Muscle of leg (tissue), 11 donors: ENCODE data around the gene CABLES2. TPM values are rescaled to one million over a fixed set of nuclear protein-coding genes. Genes with fewer than 3 reads are reported as not detected.
A peak's percentile ranks its signal among the peaks of the same experiment; 100 is the strongest.

Experiments used
- DNase-seq: peaks from one replicate; pipeline ENCODE4 v3.0.0; 2013
- H3K27ac ChIP-seq: one replicate; pipeline ENCODE4 v1.5.1; 2013; ENCODE audit warnings: mild to moderate bottlenecking, low read length, control low read depth
- H3K27me3 ChIP-seq: one replicate; pipeline ENCODE4 v1.6.1; 2013; ENCODE audit warnings: low read length; ENCODE audit not compliant: control insufficient read depth, insufficient read depth
- H3K36me3 ChIP-seq: one replicate; pipeline ENCODE4 v1.6.1; 2013; ENCODE audit warnings: low read length; ENCODE audit not compliant: control insufficient read depth, insufficient read depth
- H3K4me1 ChIP-seq: one replicate; pipeline ENCODE4 v1.6.1; 2013; ENCODE audit warnings: low read length; ENCODE audit not compliant: control insufficient read depth, insufficient read depth
- H3K4me3 ChIP-seq: one replicate; pipeline ENCODE4 v1.5.1; 2013; ENCODE audit warnings: low read length, control low read depth
- H3K9me3 ChIP-seq: replicated peaks from 2 replicates; pipeline ENCODE4 v1.6.1; 2013; ENCODE audit warnings: low read depth, low read length; ENCODE audit not compliant: control insufficient read depth
- WGBS: methylation state at CpG from one replicate; pipeline ENCODE4 v1.1.5; 2013; ENCODE audit warnings: missing lambda C conversion rate; ENCODE audit not compliant: insufficient coverage; 5-methylcytosine and 5-hydroxymethylcytosine counted together
- polyA plus RNA-seq, 8 donors: library from polyadenylated mRNA; unstranded; fragments of 120-200 nt; gene quantifications; one replicate each; pipeline versions ENCODE4 v1.2.1 to v1.2.3, GENCODE V29; 2013; ENCODE audit warnings: inconsistent platforms in 1 of 8, low replicate concordance in 1 of 8; ENCODE audit not compliant: insufficient read length in 8 of 8, insufficient read depth in 1 of 8
- total RNA-seq: library from RNA; stranded (reverse); fragments of 120-200 nt; gene quantifications from one replicate; pipeline ENCODE4 v1.2.4, GENCODE V29; 2013

Gene CABLES2
- total and polyA plus RNA-seq, 9 donors = 2.0 to 8.2 (median 5.7) TPM

DNA sequence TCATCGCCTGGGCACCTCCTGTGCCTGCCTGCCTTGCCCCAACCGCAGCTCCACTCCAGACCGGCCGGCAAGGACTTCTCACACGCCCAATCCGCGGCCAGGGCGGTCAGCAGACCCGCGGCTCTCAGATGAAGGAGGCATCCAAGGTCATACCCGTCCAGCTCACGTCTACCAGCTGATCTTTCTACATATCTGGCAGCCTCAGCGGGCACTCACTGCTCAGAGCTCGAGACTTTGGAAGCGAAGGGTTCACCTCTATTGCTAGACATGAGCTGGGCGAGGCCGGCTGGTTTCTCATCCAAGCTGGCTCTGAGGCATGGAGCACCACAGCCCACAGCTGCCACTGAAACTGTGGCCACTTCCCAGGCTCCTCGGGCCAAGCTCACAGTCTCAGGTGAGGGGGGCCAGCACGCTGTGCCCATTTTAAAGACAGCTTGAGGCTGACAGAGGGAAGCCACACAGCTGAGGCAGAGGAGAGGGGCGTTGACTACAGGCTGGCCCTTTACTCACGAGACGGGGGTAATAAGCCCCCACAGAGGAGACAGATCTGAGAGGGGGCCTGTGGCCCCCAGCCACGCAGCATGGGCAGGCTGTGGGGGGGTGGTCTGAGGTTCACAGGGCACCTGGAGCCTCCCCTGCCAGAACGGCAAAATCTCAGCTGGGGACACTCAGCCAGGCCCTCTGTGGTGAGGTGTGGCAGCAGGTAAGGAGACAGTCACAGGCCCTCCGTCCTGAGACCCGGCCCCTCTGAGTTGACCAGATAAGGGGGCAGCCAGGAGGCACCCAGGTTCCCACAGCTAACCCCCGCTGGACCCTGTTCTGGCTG is 42.0 kb downstream of the CABLES2 start:
- Histone ChIP-seq H3K27me3 (peaks cover 22% of the 10 kb centered on the region), H3K4me1 (peaks cover 91% of the 10 kb centered on the region), H3K27ac (peak overlapping the region; percentile 42), H3K9me3 (no peaks in the 10 kb centered on the region), H3K36me3 (no peaks in the 10 kb centered on the region), H3K4me3 (peak overlapping the region; percentile 72)
- peak; percentile 25 for DNase-seq
- 67% methylated on average over 21 of the region's 27 CpGs for WGBS

- H3K27ac ChIP-seq = peak overlapping the region; percentile 35
- no peaks in the 10 kb centered on the region for H3K36me3 ChIP-seq
- 66% methylated on average over 21 of the region's 22 CpGs for WGBS
- peak; percentile 15 for DNase-seq
- no peaks in the 10 kb centered on the region for H3K9me3 ChIP-seq
- H3K27me3 ChIP-seq = peaks cover 20% of the 10 kb centered on the region
- H3K4me3 ChIP-seq = no peak overlapping the region
- peaks cover 91% of the 10 kb centered on the region for H3K4me1 ChIP-seq
Observed at GRCh38 chr20:62363920-62364851, 42.9 kb downstream of the CABLES2 start.

DNA sequence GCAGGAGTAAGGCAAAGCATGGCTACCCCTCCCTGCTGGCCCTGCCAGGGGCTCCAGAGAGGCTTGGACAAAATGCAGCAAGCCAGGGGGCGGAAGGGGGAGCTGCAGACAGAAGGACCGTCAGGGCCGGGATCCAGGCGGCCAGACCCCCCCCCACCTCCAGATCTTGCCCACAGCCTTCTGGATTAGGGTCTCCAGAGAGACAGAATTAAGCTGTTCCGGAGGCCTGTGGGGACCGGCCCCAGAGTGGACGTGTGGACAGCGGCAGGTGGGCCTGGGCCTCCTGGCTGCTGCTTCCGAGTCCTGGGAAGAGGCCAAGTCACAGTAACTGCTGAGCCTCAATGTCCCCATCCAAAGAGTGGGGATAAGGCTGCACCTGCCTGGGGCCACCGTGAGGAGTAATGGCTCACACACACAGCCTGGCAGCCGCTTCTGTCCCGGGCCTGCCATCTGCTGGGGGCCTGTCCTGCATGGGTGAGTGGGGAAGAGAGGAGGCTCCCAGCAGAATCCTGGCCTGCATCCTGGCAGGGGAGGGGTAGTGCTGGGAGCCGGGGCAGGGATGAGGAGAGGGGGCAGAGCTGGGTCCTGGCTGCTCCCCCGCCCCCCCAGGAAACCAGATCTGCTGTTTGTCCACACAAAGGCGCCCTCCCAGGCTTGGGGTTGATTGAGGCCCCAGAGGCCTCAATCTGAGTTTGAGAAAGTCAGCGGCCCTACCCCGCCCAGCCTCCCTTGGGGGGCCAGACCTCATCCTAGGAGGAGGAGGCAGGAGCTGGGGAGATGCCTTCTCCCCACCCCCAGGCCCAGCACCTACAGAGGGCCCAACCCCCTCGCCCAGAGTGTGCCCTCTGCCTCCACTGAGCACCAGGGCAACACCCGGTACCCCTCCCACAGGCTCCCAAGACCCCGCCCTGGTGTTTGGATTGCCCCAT is 43.8 kb downstream of the CABLES2 start:
- peak; percentile 45 for DNase-seq
- Histone ChIP-seq H3K36me3 (no peaks in the 10 kb centered on the region), H3K9me3 (no peaks in the 10 kb centered on the region), H3K27me3 (peaks cover 12% of the 10 kb centered on the region), H3K4me3 (no peak overlapping the region), H3K4me1 (peaks cover 91% of the 10 kb centered on the region), H3K27ac (peak overlapping the region; percentile 35)
- WGBS = 34% methylated on average over 17 of the region's 20 CpGs

DNA sequence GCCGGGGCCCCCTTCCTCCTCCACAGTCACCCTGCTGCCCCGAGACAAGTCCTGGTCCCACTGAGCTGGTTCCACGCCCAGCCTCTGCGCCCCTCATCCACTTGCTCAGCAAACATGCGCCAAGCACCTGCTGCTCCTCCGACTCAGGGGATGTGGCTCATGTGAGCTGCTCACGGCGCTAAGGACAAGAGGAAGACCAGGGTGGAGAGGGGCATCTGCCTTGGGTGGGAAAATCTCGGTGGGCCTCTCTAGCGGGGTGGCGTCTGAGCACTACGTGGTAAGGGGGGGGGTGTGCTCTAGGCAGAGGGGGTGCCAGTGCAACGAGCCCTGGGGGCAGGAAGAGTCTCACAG is 44.5 kb downstream of the CABLES2 start:
- Histone ChIP-seq H3K4me3 (no peak overlapping the region), H3K4me1 (peaks cover 91% of the 10 kb centered on the region), H3K9me3 (no peaks in the 10 kb centered on the region), H3K36me3 (no peaks in the 10 kb centered on the region), H3K27me3 (peaks cover 5% of the 10 kb centered on the region), H3K27ac (no peak overlapping the region)
- 70% methylated on average over 7 of the region's 13 CpGs for WGBS
- peak; percentile 22 for DNase-seq

DNA sequence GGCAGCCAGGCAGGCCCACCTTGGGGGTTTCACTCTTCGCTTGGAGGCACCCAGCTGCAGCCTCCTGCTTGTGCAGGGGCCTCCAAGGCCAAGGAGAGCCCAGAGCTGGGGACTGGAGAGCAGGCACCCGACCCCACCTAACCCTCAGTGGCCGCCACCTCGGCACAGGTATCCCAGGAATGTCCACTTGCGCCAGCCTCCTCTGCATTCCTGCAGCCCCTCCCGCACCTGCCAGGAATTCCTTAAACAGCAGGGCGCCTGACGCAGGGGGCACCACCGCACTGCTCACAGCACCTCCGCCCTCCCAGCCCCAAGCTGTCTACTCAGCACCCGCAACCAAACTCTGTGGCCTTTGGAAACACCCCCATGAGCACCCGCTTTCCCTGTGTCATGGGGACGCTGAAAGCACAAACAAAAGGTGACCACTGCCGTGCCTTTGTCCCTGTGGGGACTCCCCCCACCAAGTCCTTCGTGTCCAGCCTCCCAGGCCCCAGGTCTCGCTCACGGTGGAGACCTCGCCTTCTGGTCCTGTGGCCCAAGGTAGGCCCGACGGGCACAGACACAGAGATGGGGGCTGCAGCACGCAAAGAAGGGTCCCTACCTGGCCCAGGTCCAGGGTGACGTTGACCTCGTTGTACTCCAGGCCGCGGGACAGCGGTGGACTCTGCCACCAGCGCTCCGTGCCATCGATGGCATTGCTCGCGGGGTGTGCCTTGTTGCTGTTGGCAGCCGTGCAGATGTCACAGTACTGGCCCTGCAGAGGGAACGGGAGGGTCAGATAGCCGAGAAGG is 45.1 kb downstream of the CABLES2 start:
- no peak overlapping the region for H3K27ac ChIP-seq
- DNase-seq = no peak
- H3K36me3 ChIP-seq = no peaks in the 10 kb centered on the region
- no peak overlapping the region for H3K4me3 ChIP-seq
- WGBS = 83% methylated on average over 30 of the region's 34 CpGs
- peaks cover 5% of the 10 kb centered on the region for H3K27me3 ChIP-seq
- peaks cover 94% of the 10 kb centered on the region for H3K4me1 ChIP-seq
- H3K9me3 ChIP-seq = no peaks in the 10 kb centered on the region

GRCh38 chr20:62360854-62361798 is 46.0 kb downstream of the CABLES2 start:
- H3K4me3 ChIP-seq = no peak overlapping the region
- peak overlapping the region; percentile 25 for H3K27ac ChIP-seq
- H3K36me3 ChIP-seq = no peaks in the 10 kb centered on the region
- no peaks in the 10 kb centered on the region for H3K9me3 ChIP-seq
- H3K27me3 ChIP-seq = peaks cover 2% of the 10 kb centered on the region
- 51% methylated on average over 16 of the region's 25 CpGs for WGBS
- no peak for DNase-seq
- peaks cover 96% of the 10 kb centered on the region for H3K4me1 ChIP-seq

DNA sequence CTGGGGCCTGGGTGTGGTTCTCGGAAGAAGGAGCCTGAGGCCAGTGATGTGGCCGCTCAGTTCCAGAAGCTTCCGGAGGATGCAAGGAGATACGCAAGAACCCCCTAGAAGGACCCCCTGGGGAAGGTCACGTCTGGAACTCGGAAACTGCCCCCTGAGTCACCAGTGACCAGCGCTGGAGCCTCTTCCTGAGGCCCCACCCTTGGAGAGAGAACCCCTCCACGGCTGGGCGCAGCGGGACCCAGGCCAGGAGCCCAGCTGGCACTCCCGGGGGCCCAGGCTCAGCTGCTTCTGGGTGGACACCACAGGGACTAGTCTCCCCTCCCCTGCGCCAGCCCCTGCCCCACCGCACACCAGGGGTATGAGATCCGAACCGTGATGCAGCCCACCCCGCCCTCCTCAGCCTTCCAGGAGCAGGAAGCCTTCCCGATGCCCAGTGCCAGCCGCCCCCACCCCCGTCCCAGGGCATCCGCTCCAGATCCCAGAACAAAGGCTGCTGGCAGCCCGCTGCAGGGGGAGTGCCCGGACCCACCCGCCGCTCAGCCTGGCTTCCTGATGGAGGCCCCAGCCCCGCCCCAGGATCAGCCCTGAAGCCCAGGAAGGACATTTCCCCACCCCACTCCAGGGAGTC is 47.5 kb downstream of the CABLES2 start:
- whole genome bisulfite sequencing = 49% methylated on average over 12 of the region's 25 CpGs
- Histone ChIP-seq H3K27me3 (no peaks in the 10 kb centered on the region), H3K27ac (peak overlapping the region; percentile 69), H3K36me3 (no peaks in the 10 kb centered on the region), H3K4me1 (peaks cover 96% of the 10 kb centered on the region), H3K4me3 (no peak overlapping the region), H3K9me3 (no peaks in the 10 kb centered on the region)
- peak; percentile 65 for DNase-seq

DNA sequence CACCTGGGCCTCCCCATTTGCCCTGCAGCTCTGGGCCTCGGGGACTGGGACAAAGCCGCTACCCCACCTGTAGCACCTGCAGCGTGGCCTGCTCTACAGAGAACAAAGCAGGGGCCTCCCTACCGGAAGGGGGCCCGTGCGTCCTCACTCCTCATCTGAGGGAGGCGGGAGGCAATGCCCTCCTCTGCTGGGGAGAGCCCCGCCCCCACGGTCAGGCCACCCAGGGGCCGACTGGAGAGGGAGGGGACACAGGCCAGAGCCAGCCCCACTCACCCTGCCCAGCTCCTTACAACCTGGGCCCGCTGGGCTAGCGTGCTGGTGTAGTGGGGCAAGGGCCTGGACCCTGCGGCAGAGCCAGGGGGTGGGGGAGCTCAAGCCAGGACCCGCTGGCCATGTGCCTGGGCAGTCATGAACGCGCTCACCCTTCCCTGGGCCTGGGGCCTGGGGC is 48.0 kb downstream of the CABLES2 start:
- H3K4me1 ChIP-seq = peaks cover 94% of the 10 kb centered on the region
- H3K27me3 ChIP-seq = no peaks in the 10 kb centered on the region
- no peaks in the 10 kb centered on the region for H3K9me3 ChIP-seq
- no peak overlapping the region for H3K4me3 ChIP-seq
- peak overlapping the region; percentile 69 for H3K27ac ChIP-seq
- DNase-seq = no peak
- no peaks in the 10 kb centered on the region for H3K36me3 ChIP-seq
- WGBS = 41% methylated on average over 6 of the region's 16 CpGs
